ENCODE results near the gene HLA-DMA. TPM values are rescaled to one million over a fixed set of nuclear protein-coding genes. Genes with fewer than 3 reads are reported as not detected.

Gene HLA-DMA
- total and polyA plus RNA-seq, 9 of the 15 experiments (the other 6 are each of a cell fraction or from before 2014, with no cell fraction given) = 0.13 to 0.83 (median 0.51) TPM

- TF ChIP-seq MTA3 (IDR thresholded peaks at IDR 0.05; ENCODE audit: borderline replicate concordance) = no peak
- TF ChIP-seq NR0B1 (IDR thresholded peaks at IDR 0.05; ENCODE audit: partially characterized antibody) = no peak
- TF ChIP-seq CHD1 (IDR thresholded peaks at IDR 0.05; ENCODE audit: low read length) = no peak
- TF ChIP-seq ZBTB17 (CRISPR knock-in tag; IDR thresholded peaks at IDR 0.05) = no peak
- no peak for TF ChIP-seq KLF6 (CRISPR knock-in tag; IDR thresholded peaks at IDR 0.05; ENCODE audit: borderline replicate concordance)
- TF ChIP-seq ZBED1 (IDR thresholded peaks at IDR 0.05) = peak; percentile 56; the same call in 1 of the 2 replicates
- peak; percentile 54; the same call in 1 of the 2 replicates for TF ChIP-seq SUPT5H (IDR thresholded peaks at IDR 0.05)
- TF ChIP-seq CREM (IDR thresholded peaks at IDR 0.05; ENCODE audit: low read depth) = no peak
- no peak for TF ChIP-seq NBN (IDR thresholded peaks at IDR 0.05; ENCODE audit: low read depth)
Observed at GRCh38 chr6:32979720-32980487, 27.0 kb upstream of the HLA-DMA start (continued).

GRCh38 chr6:32977953-32978324 is 25.0 kb upstream of the HLA-DMA start:
- peaks cover 5 to 12% of the 10 kb centered on the region in 2 experiments; a peak in 4 of 5 replicates for H3K4me1 ChIP-seq (replicated peaks in 1 of 2; ENCODE audit: control insufficient read depth in 2 of 2, insufficient read depth in 2 of 2, low read length in 2 of 2)
- FAIRE-seq (no peak), DNase-seq (ENCODE audit: extremely low read depth in 1 of 4, low spot score in 3 of 4) (no peak), ATAC-seq (no peak)
- intact Hi-C loops (cut with micrococcal nuclease) = no loop called here
- in situ Hi-C loops (cut with MboI) = no loop called here
- peaks cover 93% of the 10 kb centered on the region for H3K36me3 ChIP-seq (ENCODE audit: control insufficient read depth, insufficient read depth, low read length)
- no peak overlapping the region for H3K4me2 ChIP-seq (ENCODE audit: insufficient read depth, low read length)
- peaks cover 59% of the 10 kb centered on the region for H3K79me2 ChIP-seq (ENCODE audit: control insufficient read depth, insufficient read depth, low read length)
- no peak overlapping the region for H3K4me3 ChIP-seq
- H3K27ac ChIP-seq (ENCODE audit: extremely low read depth, low read depth, low read length) = no peak overlapping the region
- H3K9me3 ChIP-seq (replicated peaks; ENCODE audit: control insufficient read depth, insufficient read depth, low read depth, low read length) = no peaks in the 10 kb centered on the region
- TF ChIP-seq TEAD2 (tag; IDR thresholded peaks at IDR 0.05) (no peak), RBFOX2 (IDR thresholded peaks at IDR 0.05; ENCODE audit: low read depth, low read length) (peak; percentile 30; the same call in 1 of the 2 replicates), POLR2AphosphoS5 (IDR thresholded peaks at IDR 0.05; ENCODE audit: control insufficient read depth, insufficient read depth, low read depth, low read length) (0 out of 2 replicates have a peak, but pooled peaks have one; percentile 5), GABPA (tag; conservative IDR thresholded peaks at IDR 0.05; ENCODE audit: low read depth) (no peak)
- ChIA-PET CTCF (ENCODE audit: low intra/inter-chr PET ratio) (no interaction called here), POLR2A (interaction anchor here (0.6 to 13.4 kb wide), 5 partner anchors 7 to 853 kb away, joined by 3 to 384 read pairs (median 4); partner anchors contain the start of gene HLA-DMA)
- BruUV-seq (replicated peaks) = no TSS peak
- H4K20me1 ChIP-seq (replicated peaks; ENCODE audit: control insufficient read depth, insufficient read depth, low read length) = peaks cover 76% of the 10 kb centered on the region
- 98% methylated on average over 6 of the region's 7 CpGs for WGBS (ENCODE audit: insufficient coverage, low coverage, missing lambda C conversion rate)
- no peak overlapping the region for H3K9ac ChIP-seq (ENCODE audit: insufficient read depth in 1 of 2, low read depth in 2 of 2, low read length in 2 of 2)
- no peak overlapping the region for H2AFZ ChIP-seq (ENCODE audit: low read depth, low read length)
- peaks cover 22% of the 10 kb centered on the region for H3K9me1 ChIP-seq (ENCODE audit: control insufficient read depth, insufficient read depth, low read length)
- no peaks in the 10 kb centered on the region for H3K27me3 ChIP-seq (ENCODE audit: control insufficient read depth in 2 of 2, insufficient read depth in 2 of 2, low read length in 2 of 2)

All from K562 (cell line).